ENCODE data around the gene BMP8A. TPM values are rescaled to one million over a fixed set of nuclear protein-coding genes. Genes with fewer than 3 reads are reported as not detected.
"Not testable (repeated sequence)": the region's sequence is repeated elsewhere in the genome, so short reads cannot be mapped to it uniquely, and the experiment has no call there.

Gene BMP8A
- total RNA-seq, 1 donor from 2014 or later: 0.16 TPM

DNA sequence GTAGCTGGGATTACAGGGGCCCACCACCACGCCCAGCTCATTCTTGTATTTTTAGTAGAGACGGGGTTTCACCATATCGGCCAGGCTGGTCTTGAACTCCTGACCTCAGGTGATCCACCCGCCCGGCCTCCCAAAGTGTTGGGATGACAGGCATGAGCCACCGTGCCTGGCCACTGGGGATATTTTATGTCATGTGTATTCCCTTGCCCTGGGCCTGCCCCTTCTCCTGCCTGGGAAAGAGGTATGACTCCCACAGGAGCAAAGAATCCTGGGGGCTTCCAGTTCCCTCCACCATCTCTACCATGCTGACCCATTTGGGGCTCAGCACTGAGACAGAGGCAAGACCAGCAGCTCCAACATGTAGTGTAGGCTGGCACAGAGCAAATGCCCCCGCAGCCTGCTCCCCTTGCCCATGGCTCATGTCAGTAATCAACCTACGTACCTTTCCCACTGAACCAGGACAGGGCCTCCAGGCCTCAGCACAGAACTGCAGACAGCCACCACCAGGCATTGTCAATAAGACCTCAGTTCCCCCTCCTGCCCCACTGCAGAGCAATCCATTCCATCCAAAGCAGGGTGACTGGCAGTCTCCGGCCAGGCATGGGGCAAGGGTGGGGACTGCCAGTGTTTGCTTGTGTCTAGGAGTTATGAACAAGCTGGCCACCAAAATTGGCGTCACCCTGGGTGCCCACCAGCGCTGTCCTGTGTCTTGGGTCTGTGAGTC is 35.2 kb downstream of the BMP8A start:
- DNase-seq: no peak
- Histone ChIP-seq H3K4me3 (no peak overlapping the region), H3K27me3 (ENCODE audit: low read depth) (no peaks in the 10 kb centered on the region), H3K4me1 (no peaks in the 10 kb centered on the region), H3K27ac (replicated peaks) (no peak overlapping the region), H3K9me3 (replicated peaks) (no peaks in the 10 kb centered on the region), H3K36me3 (peaks cover 46% of the 10 kb centered on the region)
- intact Hi-C loops (cut with micrococcal nuclease): no loop called here
- TF ChIP-seq, protein P1, sequence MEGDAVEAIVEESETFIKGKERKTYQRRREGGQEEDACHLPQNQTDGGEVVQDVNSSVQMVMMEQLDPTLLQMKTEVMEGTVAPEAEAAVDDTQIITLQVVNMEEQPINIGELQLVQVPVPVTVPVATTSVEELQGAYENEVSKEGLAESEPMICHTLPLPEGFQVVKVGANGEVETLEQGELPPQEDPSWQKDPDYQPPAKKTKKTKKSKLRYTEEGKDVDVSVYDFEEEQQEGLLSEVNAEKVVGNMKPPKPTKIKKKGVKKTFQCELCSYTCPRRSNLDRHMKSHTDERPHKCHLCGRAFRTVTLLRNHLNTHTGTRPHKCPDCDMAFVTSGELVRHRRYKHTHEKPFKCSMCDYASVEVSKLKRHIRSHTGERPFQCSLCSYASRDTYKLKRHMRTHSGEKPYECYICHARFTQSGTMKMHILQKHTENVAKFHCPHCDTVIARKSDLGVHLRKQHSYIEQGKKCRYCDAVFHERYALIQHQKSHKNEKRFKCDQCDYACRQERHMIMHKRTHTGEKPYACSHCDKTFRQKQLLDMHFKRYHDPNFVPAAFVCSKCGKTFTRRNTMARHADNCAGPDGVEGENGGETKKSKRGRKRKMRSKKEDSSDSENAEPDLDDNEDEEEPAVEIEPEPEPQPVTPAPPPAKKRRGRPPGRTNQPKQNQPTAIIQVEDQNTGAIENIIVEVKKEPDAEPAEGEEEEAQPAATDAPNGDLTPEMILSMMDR (IDR thresholded peaks at IDR 0.05; ENCODE audit: borderline replicate concordance): no peak

DNA sequence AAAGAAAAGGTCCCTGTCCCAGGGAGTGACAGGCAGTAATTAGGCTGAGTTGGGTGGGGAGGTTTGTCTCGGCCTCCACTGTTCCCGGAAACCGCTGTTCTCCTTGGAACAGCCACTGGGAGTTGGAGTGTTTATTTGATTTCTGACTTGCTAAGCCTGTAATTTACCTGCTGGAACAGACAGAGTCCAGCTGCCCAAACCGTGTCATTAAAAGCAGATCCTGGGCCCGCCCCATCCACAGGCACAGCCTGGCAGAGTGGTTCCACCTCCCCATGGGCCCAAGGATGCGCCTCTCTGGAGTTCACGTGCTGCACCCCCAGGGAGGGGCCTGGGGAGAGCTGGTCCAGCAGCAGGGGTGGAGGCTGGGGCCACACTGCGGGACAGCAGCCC is 35.7 kb downstream of the BMP8A start:
- H3K27me3 ChIP-seq (ENCODE audit: low read depth); H3K4me3 ChIP-seq; H3K4me1 ChIP-seq; H3K9me3 ChIP-seq (replicated peaks); DNase-seq; intact Hi-C loops (cut with micrococcal nuclease); H3K27ac ChIP-seq (replicated peaks): not testable (repeated sequence)
- peaks cover 52% of the 10 kb centered on the region for H3K36me3 ChIP-seq

DNA sequence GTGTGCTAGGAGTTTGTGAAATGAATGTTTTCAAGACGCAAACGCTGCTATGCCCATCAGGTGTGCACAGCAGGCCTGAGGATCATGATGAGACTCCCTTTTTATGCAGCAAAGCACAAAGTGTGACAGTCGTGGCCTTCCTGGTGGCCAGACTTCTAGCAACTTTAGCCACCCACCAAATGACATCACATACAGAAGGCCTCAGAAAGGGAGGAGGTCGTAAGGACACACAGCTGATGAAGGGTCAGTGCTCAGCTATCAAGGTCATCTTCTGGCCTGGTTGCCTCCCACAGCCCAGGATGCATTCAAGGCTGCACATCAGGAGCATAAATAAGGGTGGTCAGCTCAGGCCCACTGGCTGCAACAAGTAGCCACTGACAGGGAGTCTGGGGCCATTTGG is 36.6 kb downstream of the BMP8A start:
- no peaks in the 10 kb centered on the region for H3K4me1 ChIP-seq
- TF ChIP-seq, protein P1 (IDR thresholded peaks at IDR 0.05; ENCODE audit: borderline replicate concordance): no peak
- H3K27ac ChIP-seq (replicated peaks): no peak overlapping the region
- intact Hi-C loops (cut with micrococcal nuclease): no loop called here
- no peak for DNase-seq
- peaks cover 61% of the 10 kb centered on the region for H3K36me3 ChIP-seq
- H3K27me3 ChIP-seq (ENCODE audit: low read depth): no peaks in the 10 kb centered on the region
- H3K9me3 ChIP-seq (replicated peaks): no peaks in the 10 kb centered on the region
- no peak overlapping the region for H3K4me3 ChIP-seq

DNA sequence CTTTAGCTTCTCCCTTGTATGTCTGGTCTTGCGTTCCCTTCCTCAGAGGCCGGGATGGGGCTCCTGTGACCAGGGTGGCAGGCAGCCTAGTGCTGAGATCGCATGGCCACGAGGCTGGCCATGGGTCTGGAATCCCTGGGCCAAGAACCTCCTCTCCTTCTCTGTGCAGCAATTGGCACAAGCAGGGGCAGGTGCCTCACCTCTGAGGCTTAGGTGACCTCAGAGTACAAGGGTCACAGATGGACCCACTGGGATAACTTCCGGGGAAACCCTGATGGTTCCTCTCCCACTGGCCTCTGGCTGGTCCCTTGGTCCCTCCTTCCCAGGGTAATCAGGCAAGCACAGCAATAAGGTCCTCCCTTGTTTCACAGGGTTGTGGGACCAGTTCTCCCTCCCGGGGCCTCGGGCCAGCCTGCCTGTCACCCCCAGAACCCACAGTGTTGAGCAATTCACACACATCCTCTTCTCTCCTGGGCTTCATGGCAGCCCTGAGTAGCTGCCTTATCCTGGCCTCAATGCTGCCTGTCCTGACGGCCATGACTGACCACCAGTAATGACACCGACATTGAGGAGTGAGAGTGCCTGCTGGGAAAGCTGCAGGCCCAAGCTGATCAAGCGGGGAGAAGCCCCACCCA is 38.6 kb downstream of the BMP8A start:
- Histone ChIP-seq H3K4me1 (no peaks in the 10 kb centered on the region), H3K36me3 (peaks cover 69% of the 10 kb centered on the region), H3K27ac (replicated peaks) (no peak overlapping the region), H3K9me3 (replicated peaks) (no peaks in the 10 kb centered on the region), H3K27me3 (ENCODE audit: low read depth) (no peaks in the 10 kb centered on the region), H3K4me3 (no peak overlapping the region)
- intact Hi-C loops (cut with micrococcal nuclease): no loop called here
- no peak for DNase-seq
- TF ChIP-seq, protein P1 (IDR thresholded peaks at IDR 0.05; ENCODE audit: borderline replicate concordance): no peak

DNA sequence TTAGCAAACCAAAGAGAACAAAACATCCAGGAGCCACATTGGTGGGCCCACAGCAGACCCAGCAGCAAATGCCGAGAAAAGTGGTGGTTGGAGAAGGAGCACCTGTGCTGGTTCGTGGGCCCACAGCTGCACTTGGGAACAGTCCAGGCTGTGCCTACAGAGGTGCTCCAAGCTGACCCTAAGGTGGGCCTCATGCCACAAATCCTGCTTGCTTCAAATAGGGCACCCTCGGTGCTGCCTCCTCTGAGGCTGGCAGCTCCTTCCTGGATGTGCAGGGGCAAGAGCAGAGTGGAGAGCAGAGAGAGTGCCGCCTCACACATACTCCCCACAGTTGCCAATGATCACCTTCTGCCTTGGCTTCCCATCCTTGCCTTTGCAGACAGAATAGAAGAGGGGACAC is 40.1 kb downstream of the BMP8A start:
- TF ChIP-seq, protein P1 (IDR thresholded peaks at IDR 0.05; ENCODE audit: borderline replicate concordance): no peak
- no peak for DNase-seq
- intact Hi-C loops (cut with micrococcal nuclease): no loop called here
- H3K36me3 ChIP-seq: peaks cover 69% of the 10 kb centered on the region
- no peak overlapping the region for H3K27ac ChIP-seq (replicated peaks)
- H3K27me3 ChIP-seq (ENCODE audit: low read depth): no peaks in the 10 kb centered on the region
- H3K4me3 ChIP-seq: no peak overlapping the region
- H3K9me3 ChIP-seq (replicated peaks): no peaks in the 10 kb centered on the region
- H3K4me1 ChIP-seq: no peaks in the 10 kb centered on the region

DNA sequence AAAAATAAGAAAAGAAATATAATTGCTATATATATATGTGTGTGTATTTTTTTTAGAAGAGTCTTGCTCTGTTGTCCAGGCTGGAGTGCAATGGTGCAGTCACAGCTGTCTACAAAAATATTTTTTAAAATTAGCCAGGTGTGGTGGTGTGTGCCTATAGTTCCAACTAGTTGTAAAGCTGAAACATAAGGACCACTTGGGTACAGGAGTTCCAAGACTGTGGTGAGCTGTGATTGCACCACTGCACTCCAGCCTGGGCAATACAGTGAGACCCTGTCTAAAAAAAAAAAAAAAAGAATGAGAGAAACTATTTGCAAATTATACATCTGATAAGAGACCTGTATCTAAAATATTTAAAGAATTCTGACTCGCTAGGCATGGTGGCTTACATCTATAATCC is 42.0 kb downstream of the BMP8A start:
- H3K27me3 ChIP-seq (ENCODE audit: low read depth): no peaks in the 10 kb centered on the region
- no peaks in the 10 kb centered on the region for H3K9me3 ChIP-seq (replicated peaks)
- DNase-seq: no peak
- H3K4me1 ChIP-seq: no peaks in the 10 kb centered on the region
- H3K36me3 ChIP-seq: peaks cover 59% of the 10 kb centered on the region
- no peak overlapping the region for H3K4me3 ChIP-seq
- intact Hi-C loops (cut with micrococcal nuclease): no loop called here
- TF ChIP-seq, protein P1 (IDR thresholded peaks at IDR 0.05; ENCODE audit: borderline replicate concordance): no peak
- no peak overlapping the region for H3K27ac ChIP-seq (replicated peaks)
